ENCODE data around the gene KRTAP10-1. TPM values are rescaled to one million over a fixed set of nuclear protein-coding genes. Genes with fewer than 3 reads are reported as not detected.

KRTAP10-1 gene
- polyA plus RNA-seq, 2 of the 4 experiments (the other 2 are of a cell fraction): not detected

DNA sequence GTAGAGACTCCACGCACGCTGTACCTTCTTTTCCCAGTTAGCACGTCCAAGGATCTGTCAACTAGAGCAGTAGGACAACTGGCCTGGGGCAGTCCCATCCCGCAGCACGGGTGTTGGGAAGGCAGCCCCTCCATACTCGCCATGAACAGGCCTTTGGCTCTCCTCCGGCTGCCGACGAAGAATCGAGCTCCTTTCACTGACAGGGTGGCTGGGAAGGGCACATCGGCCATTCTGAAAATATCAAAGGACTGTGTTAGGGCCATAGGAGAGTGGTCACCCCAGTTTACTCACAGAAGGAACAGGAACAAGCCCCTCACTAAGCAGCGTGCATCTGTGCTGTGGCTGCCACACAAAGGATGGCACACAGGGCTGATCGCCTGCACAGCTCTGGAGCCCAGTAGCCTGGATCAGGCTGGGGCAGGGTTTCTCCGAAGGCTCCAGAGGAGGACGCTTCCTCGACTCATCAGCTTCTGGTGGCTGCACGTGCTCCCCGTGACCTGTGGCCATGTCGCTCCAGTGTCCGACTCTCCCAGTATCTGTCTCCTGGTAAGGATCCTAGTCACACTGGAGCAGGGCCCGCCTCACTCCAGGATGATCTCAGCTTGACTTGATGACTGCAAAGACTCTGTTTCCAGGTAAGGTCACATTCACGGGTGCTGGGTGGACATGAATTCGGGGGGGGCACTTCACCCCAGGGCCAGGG lies 8.9 kb downstream of the KRTAP10-1 start:
- no peak overlapping the region for H3K4me3 ChIP-seq
- no peaks in the 10 kb centered on the region for H3K9me3 ChIP-seq
- ChIA-PET POLR2A (no interaction called here), CTCF (no interaction called here)
- DNase-seq (ENCODE audit: low read depth in 1 of 2, low spot score in 1 of 2): no peak
- H3K27ac ChIP-seq: no peak overlapping the region
- no peak for TF ChIP-seq HOXA7 (CRISPR knock-in tag; IDR thresholded peaks at IDR 0.05)
- 49% methylated on average over 15 of the region's 23 CpGs for WGBS (ENCODE audit: missing lambda C conversion rate)
- H3K4me2 ChIP-seq: no peak overlapping the region
- no peaks in the 10 kb centered on the region for H3K4me1 ChIP-seq
- ATAC-seq: no peak
- FAIRE-seq: no peak

DNA sequence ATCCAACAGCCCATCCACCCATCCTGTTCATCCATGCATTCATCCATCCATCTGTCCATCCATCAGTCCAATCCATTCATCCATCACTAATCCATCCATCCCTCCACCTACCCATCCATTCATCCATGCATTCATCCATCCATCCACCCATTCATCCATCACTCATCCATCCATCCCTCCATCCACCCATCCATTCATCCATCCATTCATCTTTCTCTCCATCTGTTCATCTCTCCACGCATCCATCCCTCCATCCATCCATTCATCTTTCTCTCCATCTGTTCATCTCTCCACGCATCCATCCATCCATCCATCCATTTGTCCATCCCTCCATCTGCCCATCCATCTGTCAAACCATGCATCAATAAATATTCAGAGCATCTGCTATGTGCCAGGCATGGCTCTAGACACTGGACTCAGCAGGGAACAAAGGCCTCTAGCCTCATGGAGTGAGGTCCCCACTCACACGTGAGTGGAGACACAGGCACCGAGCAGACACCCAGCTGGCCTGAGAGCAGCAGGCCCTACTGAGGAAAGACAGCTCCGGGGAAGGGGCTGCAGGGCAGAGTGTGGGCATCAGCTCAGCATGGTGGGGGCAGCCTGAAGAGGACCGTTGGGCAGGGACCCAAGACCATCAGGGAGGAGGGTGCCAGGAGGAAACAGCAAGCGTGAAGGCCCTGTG lies 9.6 kb downstream of the KRTAP10-1 start:
- TF ChIP-seq, protein P1, sequence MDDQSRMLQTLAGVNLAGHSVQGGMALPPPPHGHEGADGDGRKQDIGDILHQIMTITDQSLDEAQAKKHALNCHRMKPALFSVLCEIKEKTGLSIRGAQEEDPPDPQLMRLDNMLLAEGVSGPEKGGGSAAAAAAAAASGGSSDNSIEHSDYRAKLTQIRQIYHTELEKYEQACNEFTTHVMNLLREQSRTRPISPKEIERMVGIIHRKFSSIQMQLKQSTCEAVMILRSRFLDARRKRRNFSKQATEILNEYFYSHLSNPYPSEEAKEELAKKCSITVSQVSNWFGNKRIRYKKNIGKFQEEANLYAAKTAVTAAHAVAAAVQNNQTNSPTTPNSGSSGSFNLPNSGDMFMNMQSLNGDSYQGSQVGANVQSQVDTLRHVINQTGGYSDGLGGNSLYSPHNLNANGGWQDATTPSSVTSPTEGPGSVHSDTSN (IDR thresholded peaks at IDR 0.05): no peak
- TF ChIP-seq RCOR1 (IDR thresholded peaks at IDR 0.05; ENCODE audit: low read depth, low read length): no peak
- TF ChIP-seq, protein P2, sequence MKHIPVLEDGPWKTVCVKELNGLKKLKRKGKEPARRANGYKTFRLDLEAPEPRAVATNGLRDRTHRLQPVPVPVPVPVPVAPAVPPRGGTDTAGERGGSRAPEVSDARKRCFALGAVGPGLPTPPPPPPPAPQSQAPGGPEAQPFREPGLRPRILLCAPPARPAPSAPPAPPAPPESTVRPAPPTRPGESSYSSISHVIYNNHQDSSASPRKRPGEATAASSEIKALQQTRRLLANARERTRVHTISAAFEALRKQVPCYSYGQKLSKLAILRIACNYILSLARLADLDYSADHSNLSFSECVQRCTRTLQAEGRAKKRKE (CRISPR knock-in tag; IDR thresholded peaks at IDR 0.05; ENCODE audit: low read depth): no peak
- TF ChIP-seq SREBF2 (IDR thresholded peaks at IDR 0.05): no peak
- TF ChIP-seq, protein P3, sequence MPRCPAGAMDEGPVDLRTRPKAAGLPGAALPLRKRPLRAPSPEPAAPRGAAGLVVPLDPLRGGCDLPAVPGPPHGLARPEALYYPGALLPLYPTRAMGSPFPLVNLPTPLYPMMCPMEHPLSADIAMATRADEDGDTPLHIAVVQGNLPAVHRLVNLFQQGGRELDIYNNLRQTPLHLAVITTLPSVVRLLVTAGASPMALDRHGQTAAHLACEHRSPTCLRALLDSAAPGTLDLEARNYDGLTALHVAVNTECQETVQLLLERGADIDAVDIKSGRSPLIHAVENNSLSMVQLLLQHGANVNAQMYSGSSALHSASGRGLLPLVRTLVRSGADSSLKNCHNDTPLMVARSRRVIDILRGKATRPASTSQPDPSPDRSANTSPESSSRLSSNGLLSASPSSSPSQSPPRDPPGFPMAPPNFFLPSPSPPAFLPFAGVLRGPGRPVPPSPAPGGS (IDR thresholded peaks at IDR 0.05): no peak
- POLR2A ChIA-PET: no interaction called here
- no peaks in the 10 kb centered on the region for H3K9me3 ChIP-seq
- no peak overlapping the region for H3K27ac ChIP-seq
- FAIRE-seq: no peak
- no peak for DNase-seq (ENCODE audit: low read depth in 1 of 2, low spot score in 1 of 2)
- H3K4me3 ChIP-seq: no peak overlapping the region
- no peaks in the 10 kb centered on the region for H3K4me1 ChIP-seq
- no peak overlapping the region for H3K4me2 ChIP-seq
- ATAC-seq: no peak
- 48% methylated on average over 5 of the region's 7 CpGs for WGBS (ENCODE audit: missing lambda C conversion rate)
- CTCF ChIA-PET: no interaction called here

DNA sequence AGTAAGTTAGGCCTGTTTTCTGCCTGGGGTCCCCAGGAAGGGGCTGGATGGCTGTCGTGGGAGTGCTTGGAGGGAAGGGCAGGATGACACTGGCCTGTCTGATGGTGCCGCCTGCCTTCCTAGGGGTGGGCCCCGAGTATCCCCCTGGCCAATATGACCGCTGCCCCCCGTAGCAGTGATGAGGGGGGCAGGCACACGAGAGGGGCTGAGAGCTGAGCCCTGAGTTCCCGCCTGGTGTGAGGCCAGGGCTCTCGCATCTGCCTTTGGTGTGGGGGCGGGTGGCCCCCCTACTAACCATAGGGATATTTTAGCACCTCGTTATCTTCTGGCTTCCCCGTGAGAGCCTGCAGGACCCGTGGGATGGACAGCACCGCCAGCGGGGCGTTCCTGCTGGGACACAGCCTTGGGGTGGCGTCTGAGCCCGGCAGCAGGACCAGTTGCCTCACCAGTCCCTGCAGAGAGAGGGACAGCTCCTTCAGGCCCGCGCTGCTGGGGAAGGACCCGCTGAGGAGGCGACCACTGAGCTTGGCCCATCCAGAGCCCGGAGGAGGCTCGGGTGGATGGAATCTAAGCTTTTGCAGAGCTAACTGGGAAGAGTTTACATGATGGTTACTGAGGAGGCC lies 10.4 kb downstream of the KRTAP10-1 start:
- 21% methylated on average over 6 of the region's 23 CpGs for WGBS (ENCODE audit: missing lambda C conversion rate)
- no peak for DNase-seq (ENCODE audit: low read depth in 1 of 2, low spot score in 1 of 2)
- ATAC-seq: no peak
- ChIA-PET POLR2A (no interaction called here), CTCF (no interaction called here)
- Histone ChIP-seq H3K4me3 (no peak overlapping the region), H3K4me1 (no peaks in the 10 kb centered on the region), H3K4me2 (no peak overlapping the region), H3K9me3 (no peaks in the 10 kb centered on the region), H3K27ac (no peak overlapping the region)
- FAIRE-seq: no peak
- TF ChIP-seq SMC3 (IDR thresholded peaks at IDR 0.05) (no peak), CHD2 (IDR thresholded peaks at IDR 0.05; ENCODE audit: low read length, partially characterized antibody) (no peak), PHF8 (IDR thresholded peaks at IDR 0.05; ENCODE audit: borderline replicate concordance, low read depth) (no peak), GATA3 (IDR thresholded peaks at IDR 0.05; ENCODE audit: borderline replicate concordance) (no peak), EP300 (IDR thresholded peaks at IDR 0.05) (no peak), POLR2A (IDR thresholded peaks at IDR 0.05; ENCODE audit: low read length) (no peak), KDM1A (IDR thresholded peaks at IDR 0.05; ENCODE audit: low read depth) (no peak), KDM5A (IDR thresholded peaks at IDR 0.05) (no peak), ESRRA (IDR thresholded peaks at IDR 0.05; ENCODE audit: borderline replicate concordance, low read length) (no peak), JUNB (IDR thresholded peaks at IDR 0.05) (no peak), TFCP2L1 (CRISPR knock-in tag; IDR thresholded peaks at IDR 0.05) (no peak), RNF2 (IDR thresholded peaks at IDR 0.05; ENCODE audit: borderline replicate concordance, low read depth) (no peak)
- TF ChIP-seq, protein P4, sequence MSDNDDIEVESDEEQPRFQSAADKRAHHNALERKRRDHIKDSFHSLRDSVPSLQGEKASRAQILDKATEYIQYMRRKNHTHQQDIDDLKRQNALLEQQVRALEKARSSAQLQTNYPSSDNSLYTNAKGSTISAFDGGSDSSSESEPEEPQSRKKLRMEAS (IDR thresholded peaks at IDR 0.05): no peak
- TF ChIP-seq, protein P5, sequence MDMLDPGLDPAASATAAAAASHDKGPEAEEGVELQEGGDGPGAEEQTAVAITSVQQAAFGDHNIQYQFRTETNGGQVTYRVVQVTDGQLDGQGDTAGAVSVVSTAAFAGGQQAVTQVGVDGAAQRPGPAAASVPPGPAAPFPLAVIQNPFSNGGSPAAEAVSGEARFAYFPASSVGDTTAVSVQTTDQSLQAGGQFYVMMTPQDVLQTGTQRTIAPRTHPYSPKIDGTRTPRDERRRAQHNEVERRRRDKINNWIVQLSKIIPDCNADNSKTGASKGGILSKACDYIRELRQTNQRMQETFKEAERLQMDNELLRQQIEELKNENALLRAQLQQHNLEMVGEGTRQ (IDR thresholded peaks at IDR 0.05): no peak

All from A549 (cell line).